NCI-H187 treated with DMSO at 0.1 percent for 48 hours (cell line): Measurements from ENCODE around the gene FMNL2.

Experiments used
- DNase-seq: peaks from one replicate; lab custom pipeline; 2025; lab: John Stamatoyannopoulos, UW

The FMNL2 gene

GRCh38 chr2:152426801-152427200 is 91.8 kb downstream of the FMNL2 start:
- no peak for DNase-seq

- no peak for DNase-seq
Observed at GRCh38 chr2:152427902-152428301, 92.9 kb downstream of the FMNL2 start.

GRCh38 chr2:152428800-152429582 is 94.0 kb downstream of the FMNL2 start:
- no peak for DNase-seq

DNA sequence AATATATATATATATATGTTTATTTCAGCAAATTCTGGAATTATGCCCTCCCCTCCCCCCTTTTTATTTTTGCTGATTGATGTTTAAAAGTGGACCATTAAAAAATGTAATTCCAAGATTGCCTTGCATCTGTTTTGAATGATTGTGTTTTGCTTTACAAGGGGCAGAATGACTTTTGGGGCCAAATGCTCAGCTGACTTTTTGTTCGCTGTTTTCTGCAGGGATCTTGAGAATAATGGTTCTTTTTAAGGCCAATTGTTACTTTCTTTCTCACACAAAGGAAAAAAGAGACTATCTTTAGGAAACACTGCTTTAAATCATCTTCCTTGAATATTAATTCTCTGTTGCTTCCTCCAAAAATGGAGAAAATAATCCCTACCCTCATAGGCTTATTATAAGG is 95.9 kb downstream of the FMNL2 start:
- DNase-seq = no peak

DNA sequence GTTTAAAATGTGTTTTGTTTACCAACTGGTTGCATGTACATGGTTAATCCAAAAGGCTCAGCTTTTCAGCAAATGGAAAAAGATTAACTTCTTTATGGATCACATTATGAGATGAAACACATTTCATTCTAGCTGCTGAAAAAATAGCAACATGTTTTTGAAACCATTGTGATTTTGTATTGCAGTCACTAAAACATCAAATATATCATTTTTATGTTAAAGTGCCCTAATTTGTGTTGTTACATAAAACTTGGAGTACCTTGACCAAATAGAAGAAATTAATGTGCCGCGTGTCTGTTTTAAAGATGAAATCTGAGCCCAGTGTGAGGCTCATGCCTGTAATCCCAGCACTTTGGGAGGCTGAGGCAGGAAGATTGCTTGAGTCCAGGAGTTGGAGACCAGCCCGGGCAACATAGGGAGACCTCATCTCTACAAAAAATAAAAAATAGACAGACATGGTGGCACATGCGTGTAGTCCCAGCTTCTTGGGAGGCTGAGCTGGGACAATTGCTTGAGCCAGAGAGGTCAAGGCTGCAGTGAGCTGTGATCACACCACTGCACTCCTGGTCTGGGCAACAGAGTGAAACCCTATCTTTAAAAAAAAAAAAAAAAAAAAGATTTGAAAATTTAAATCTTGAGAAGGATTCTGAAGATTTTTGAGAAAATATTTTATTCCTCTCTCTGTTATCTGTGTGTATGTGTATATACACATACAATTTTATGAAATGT is 96.6 kb downstream of the FMNL2 start:
- DNase-seq = no peak

GRCh38 chr2:152432206-152432653 is 97.3 kb downstream of the FMNL2 start:
- no peak for DNase-seq

DNA sequence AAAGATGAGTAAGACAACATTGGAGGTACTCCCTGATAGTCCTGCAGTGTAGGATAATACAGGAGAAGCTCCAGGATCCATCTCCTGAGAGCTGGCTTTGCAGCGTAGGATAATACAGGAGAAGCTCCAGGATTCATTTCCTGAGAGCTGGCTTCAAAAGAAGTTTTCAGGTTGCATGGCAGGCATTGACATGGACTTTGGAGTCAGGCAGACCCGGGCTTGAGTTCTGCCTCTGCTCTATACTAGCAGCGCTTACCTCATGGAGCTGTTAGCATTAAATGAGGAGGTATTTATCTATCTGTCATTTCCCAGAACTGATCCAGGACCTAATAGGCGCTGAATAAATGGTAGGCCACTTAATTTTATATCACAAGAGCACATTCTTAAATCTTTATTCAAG is 97.8 kb downstream of the FMNL2 start:
- DNase-seq = no peak

DNA sequence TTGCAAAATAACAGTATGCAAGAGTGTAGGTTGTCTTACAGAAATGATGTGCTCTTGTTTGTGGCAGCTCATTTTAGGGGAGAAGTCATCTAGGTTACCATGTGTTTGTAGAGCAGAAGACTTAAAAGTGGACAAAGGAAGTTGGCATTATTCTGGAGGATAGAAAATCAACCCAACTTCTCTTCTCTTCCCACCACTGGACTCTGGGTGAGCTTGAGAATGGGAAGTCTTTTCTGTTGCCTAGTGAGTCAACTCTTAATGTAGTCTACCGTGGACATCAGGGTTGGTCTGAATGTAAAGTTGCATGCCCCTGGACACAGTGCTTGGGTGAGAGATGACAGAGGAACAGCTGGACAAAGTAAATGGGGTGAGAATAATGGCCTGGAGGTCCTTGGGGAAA is 98.3 kb downstream of the FMNL2 start:
- no peak for DNase-seq

DNA sequence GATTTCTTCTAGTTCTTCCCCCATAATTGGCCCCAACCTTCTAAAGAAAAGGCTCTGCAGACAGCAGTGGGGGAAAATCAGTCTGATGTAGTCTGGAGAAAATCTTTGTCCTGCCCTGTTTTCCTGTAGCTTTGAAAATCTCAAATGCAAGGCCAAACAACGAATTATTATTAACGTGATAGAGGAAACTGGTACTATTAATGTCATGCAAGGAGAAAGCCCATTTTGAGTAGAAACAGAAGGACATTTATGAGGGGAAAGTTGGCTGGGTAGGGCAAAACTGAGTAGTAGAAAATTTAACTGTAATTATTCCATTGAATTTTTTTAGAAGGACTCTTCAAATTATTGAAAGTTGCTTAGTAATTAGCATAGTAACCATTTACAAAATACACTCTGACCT is 98.8 kb downstream of the FMNL2 start:
- no peak for DNase-seq

DNA sequence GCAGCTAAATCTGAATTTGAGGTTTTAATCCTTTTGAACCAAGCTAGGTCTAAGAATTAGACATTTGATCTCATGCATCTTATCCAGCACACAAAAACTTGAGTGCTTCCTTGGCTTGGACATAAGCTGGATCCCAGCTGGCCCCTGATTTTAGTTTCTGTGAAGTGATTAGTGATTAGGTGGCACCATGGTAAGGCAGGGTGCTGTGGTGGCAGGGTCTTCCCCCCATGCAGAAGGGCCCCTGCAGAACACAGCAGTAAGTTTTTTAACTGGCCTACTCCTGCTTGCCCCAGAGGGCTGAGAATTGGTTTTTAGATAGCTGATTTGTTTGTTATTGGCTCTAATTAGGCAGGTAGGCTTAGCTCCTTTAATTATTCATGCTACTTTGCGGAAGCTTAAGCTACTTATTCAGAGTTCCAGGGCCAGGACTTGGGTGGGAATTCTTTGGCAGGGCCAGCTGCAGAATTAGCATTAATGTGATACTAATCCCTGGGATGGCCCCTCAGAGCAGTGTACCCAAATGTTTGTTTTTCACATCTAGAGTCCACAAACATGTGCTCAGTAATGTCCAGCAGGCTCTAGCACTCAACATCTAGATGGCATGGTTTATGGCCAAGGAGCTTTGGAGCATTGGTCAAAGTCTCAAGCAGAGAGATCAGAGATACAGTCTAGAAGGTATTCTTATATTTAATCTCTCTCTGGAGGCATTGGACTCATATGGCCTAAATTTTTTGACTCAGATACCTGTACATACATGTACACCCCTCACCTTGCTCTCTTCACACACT is 99.6 kb downstream of the FMNL2 start:
- DNase-seq = no peak

DNA sequence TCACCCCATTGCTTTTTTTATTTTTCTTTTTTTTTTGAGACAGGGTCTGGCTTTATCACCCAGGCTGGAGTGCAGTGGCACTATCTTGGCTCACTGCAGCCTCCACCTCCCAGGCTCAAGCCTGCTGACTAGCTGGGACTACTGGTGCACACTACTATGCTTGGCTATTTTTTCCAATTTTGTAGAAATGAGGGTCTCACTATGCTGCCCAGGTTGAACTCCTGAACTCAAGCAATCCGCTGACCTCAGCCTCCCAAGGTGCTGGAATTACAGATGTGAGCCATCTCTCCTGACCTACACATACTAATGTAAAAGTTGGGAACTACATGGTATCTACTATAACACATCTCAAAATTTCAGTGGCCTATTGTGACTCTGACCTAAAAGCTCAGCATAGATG is 101.2 kb downstream of the FMNL2 start:
- DNase-seq = no peak

DNA sequence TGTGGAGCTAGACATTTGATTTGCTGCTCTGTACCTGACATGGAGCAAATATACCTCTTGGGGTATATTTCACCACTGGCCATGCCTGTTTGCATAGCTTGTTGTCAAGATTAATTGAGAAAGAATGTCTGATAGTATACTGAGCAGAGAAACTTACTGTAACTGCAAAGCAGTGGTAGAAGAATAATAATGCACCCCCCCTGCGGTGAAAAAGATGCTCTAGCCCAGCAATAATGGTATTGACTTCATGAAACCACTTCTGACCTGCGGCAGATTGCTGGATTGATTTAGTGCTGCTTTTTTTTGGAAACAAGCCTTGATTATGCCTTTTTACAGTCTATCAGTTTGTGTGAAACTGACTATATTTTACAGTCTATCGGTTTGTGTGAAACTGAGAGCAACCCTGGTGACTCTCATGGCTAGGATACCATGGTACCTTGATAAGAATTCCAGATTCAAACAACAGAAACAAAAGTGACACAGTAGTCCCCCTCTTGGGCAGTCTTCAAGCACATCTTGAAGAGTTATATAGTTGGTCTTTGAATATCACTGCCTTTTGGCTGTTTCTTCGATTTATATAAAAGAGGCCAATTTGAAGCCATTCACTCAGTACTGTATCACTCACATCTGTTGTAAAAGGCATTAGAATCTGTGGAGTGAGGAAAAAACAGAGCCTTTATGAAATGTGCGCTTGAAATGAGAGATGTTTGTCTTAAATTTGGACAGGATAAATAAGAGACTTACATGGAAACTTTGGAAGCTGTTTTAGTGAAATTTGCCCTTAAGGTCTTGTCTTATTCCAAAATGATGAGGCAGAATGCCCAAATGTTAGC is 102.5 kb downstream of the FMNL2 start:
- DNase-seq = no peak

GRCh38 chr2:152440049-152440448 is 105.1 kb downstream of the FMNL2 start:
- no peak for DNase-seq

- DNase-seq = no peak
Observed at GRCh38 chr2:152440460-152440859, 105.5 kb downstream of the FMNL2 start.

- DNase-seq = no peak
Observed at GRCh38 chr2:152441961-152442360, 107.0 kb downstream of the FMNL2 start.

- DNase-seq = no peak
Observed at GRCh38 chr2:152443771-152444170, 108.8 kb downstream of the FMNL2 start.

DNA sequence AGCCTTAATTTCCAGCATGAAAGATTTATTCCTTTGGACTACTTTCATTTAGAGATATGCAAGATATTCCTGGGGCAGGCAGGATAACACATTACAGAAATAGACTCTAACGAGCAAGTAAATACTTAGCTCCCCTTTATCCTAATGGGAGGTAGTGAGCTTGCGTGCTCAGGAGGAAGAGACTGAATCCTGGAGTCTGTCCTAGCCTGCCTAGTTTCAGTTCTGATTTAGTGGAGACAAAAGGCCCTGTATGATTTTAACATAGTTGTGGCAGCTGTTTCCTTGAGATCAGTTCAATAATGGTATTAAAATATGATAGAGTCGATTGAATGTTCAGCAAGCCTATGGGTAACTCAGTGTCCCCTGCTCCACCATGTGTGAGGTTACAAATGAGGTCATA is 109.5 kb downstream of the FMNL2 start:
- no peak for DNase-seq

GRCh38 chr2:152445375-152445774 is 110.4 kb downstream of the FMNL2 start:
- no peak for DNase-seq

- DNase-seq = no peak
Observed at GRCh38 chr2:152445791-152446201, 110.8 kb downstream of the FMNL2 start.

- no peak for DNase-seq
Observed at GRCh38 chr2:152446213-152446612, 111.2 kb downstream of the FMNL2 start.

- DNase-seq = no peak
Observed at GRCh38 chr2:152447897-152448296, 112.9 kb downstream of the FMNL2 start.

DNA sequence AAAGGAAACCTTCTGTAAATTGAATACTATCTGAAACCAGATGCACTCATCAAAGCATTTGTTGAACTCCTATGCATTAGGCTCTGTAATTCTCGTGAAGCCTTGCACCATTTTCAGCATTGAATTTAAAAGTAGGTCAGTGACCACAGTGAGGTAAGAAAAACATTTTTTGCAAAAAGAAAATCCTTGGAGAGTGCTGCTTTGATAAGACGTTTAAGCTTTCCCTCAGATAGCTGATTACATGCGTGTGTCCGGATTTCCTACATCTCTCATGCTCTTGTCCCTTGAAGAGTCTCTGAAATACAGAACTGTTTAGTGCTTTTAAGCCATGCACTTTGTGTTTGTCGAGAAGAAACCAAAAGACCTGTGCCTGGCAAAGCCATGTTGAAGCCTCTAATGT is 113.6 kb downstream of the FMNL2 start:
- no peak for DNase-seq
